Astrocyte (in vitro differentiated cells and primary cell): ENCODE measurements around the gene PCDHGB1. TPM values are rescaled to one million over a fixed set of nuclear protein-coding genes. Genes with fewer than 3 reads are reported as not detected.

Experiments used
- DNase-seq: peaks from one replicate; pipeline ENCODE4 v3.0.0-alpha.2; 2010; ENCODE audit warnings: low read depth
- FAIRE-seq: peaks from 2 replicates; lab custom pipeline; 2011; peaks lifted over from hg19 to GRCh38; lab: Jason Lieb, UNC
- H2AFZ ChIP-seq: 2 replicates; pipeline ENCODE4 v1.6.0; 2012; ENCODE audit warnings: low read depth, low read length, inconsistent platforms
- H3K27ac ChIP-seq: 2 replicates; pipeline ENCODE4 v1.5.1; 2011; ENCODE audit warnings: low read depth, low read length, inconsistent platforms
- H3K27me3 ChIP-seq: 2 replicates; pipeline ENCODE4 v1.6.0; 2011; ENCODE audit warnings: low read length, inconsistent platforms; ENCODE audit not compliant: insufficient read depth
- H3K36me3 ChIP-seq: 2 replicates; pipeline ENCODE4 v1.5.1; 2011; ENCODE audit warnings: low read length, inconsistent platforms; ENCODE audit not compliant: insufficient read depth
- H3K4me1 ChIP-seq: 2 replicates; pipeline ENCODE4 v1.5.1; 2011; ENCODE audit warnings: low read length, inconsistent platforms; ENCODE audit not compliant: insufficient read depth
- H3K4me2 ChIP-seq: 2 replicates; pipeline ENCODE4 v1.6.0; 2012; ENCODE audit warnings: low read length, inconsistent platforms
- H3K4me3 ChIP-seq: 2 replicates; pipeline ENCODE4 v1.5.1; 2011; ENCODE audit warnings: low read depth, mild to moderate bottlenecking, low read length, inconsistent platforms; ENCODE audit not compliant: insufficient read depth
- H3K79me2 ChIP-seq: 2 replicates; pipeline ENCODE4 v1.6.0; 2012; ENCODE audit warnings: mild to moderate bottlenecking, low read length, inconsistent platforms; ENCODE audit not compliant: insufficient read depth
- H3K9ac ChIP-seq: 2 replicates; pipeline ENCODE4 v1.6.0; 2012; ENCODE audit warnings: mild to moderate bottlenecking, low read length, inconsistent platforms
- H3K9me3 ChIP-seq: 2 replicates; pipeline ENCODE4 v1.5.1; 2012; ENCODE audit warnings: low read depth, mild to moderate bottlenecking, low read length, inconsistent platforms; ENCODE audit not compliant: insufficient read depth
- H4K20me1 ChIP-seq: 2 replicates; pipeline ENCODE4 v1.6.0; 2012; ENCODE audit warnings: low read length, inconsistent platforms; ENCODE audit not compliant: insufficient read depth
- H3K27ac Mint-ChIP-seq: one replicate; pipeline ENCODE4 v1.8.0; 2021; ENCODE audit warnings: mild to moderate bottlenecking, mixed read lengths; ENCODE audit not compliant: unreplicated experiment
- H3K27me3 Mint-ChIP-seq: one replicate; pipeline ENCODE4 v1.8.0; 2021; ENCODE audit warnings: low read depth, mixed read lengths; ENCODE audit not compliant: unreplicated experiment
- H3K36me3 Mint-ChIP-seq: one replicate; pipeline ENCODE4 v1.8.0; 2021; ENCODE audit warnings: low read depth, mixed read lengths; ENCODE audit not compliant: unreplicated experiment
- H3K4me1 Mint-ChIP-seq: one replicate; pipeline ENCODE4 v1.8.0; 2021; ENCODE audit warnings: low read depth, mixed read lengths; ENCODE audit not compliant: unreplicated experiment
- H3K4me3 Mint-ChIP-seq: one replicate; pipeline ENCODE4 v1.8.0; 2021; ENCODE audit warnings: mild to moderate bottlenecking, moderate library complexity, mixed read lengths; ENCODE audit not compliant: unreplicated experiment
- H3K9me3 Mint-ChIP-seq: one replicate; pipeline ENCODE4 v1.8.0; 2021; ENCODE audit warnings: mild to moderate bottlenecking, mixed read lengths; ENCODE audit not compliant: unreplicated experiment
- EZH2 ChIP-seq: IDR thresholded peaks from 2 replicates; pipeline ENCODE4 v1.6.1; 2012; ENCODE audit warnings: mild to moderate bottlenecking, low read length, inconsistent platforms; ENCODE audit not compliant: insufficient read depth
- total RNA-seq: library from RNA; stranded (reverse); gene quantifications from 2 replicates; pipeline ENCODE4 v1.2.1, GENCODE V29; 2021
- TF ChIP-seq, protein P1 (sequence below): IDR thresholded peaks from 2 replicates; pipeline ENCODE4 v1.5.1; 2011; ENCODE audit warnings: low read depth, mild to moderate bottlenecking, inconsistent platforms, low read length, moderate library complexity; ENCODE audit not compliant: insufficient read depth

The PCDHGB1 gene
- total RNA-seq, 1 donor from 2014 or later: 1.5 TPM

GRCh38 chr5:141398608-141399007 is 48.7 kb downstream of the PCDHGB1 start:
- Mint-ChIP-seq H3K27me3 (no peaks in the 10 kb centered on the region), H3K36me3 (peaks cover 26% of the 10 kb centered on the region), H3K27ac (no peak overlapping the region), H3K4me3 (no peak overlapping the region), H3K9me3 (peaks cover 28% of the 10 kb centered on the region), H3K4me1 (no peaks in the 10 kb centered on the region)
- no peaks in the 10 kb centered on the region for H3K79me2 ChIP-seq
- no peaks in the 10 kb centered on the region for H3K4me1 ChIP-seq
- H3K27me3 ChIP-seq: no peaks in the 10 kb centered on the region
- no peak for TF ChIP-seq EZH2
- TF ChIP-seq, protein P1, sequence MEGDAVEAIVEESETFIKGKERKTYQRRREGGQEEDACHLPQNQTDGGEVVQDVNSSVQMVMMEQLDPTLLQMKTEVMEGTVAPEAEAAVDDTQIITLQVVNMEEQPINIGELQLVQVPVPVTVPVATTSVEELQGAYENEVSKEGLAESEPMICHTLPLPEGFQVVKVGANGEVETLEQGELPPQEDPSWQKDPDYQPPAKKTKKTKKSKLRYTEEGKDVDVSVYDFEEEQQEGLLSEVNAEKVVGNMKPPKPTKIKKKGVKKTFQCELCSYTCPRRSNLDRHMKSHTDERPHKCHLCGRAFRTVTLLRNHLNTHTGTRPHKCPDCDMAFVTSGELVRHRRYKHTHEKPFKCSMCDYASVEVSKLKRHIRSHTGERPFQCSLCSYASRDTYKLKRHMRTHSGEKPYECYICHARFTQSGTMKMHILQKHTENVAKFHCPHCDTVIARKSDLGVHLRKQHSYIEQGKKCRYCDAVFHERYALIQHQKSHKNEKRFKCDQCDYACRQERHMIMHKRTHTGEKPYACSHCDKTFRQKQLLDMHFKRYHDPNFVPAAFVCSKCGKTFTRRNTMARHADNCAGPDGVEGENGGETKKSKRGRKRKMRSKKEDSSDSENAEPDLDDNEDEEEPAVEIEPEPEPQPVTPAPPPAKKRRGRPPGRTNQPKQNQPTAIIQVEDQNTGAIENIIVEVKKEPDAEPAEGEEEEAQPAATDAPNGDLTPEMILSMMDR: no peak
- H3K9ac ChIP-seq: no peak overlapping the region
- DNase-seq: no peak
- peaks cover 42% of the 10 kb centered on the region for H3K9me3 ChIP-seq
- H3K4me3 ChIP-seq: no peak overlapping the region
- H3K36me3 ChIP-seq: no peaks in the 10 kb centered on the region
- no peak overlapping the region for H2AFZ ChIP-seq
- H4K20me1 ChIP-seq: no peaks in the 10 kb centered on the region
- peak overlapping the region; percentile 48 for H3K4me2 ChIP-seq
- no peak overlapping the region for H3K27ac ChIP-seq
- FAIRE-seq: no peak

GRCh38 chr5:141399555-141400258 is 49.8 kb downstream of the PCDHGB1 start:
- Histone ChIP-seq H3K4me3 (no peak overlapping the region), H3K27ac (no peak overlapping the region), H3K4me1 (no peaks in the 10 kb centered on the region), H3K27me3 (no peaks in the 10 kb centered on the region), H4K20me1 (no peaks in the 10 kb centered on the region), H3K9me3 (peaks cover 44% of the 10 kb centered on the region), H3K9ac (no peak overlapping the region), H3K4me2 (peak overlapping the region; percentile 31), H2AFZ (no peak overlapping the region), H3K79me2 (peaks cover 5% of the 10 kb centered on the region), H3K36me3 (no peaks in the 10 kb centered on the region)
- FAIRE-seq (no peak), DNase-seq (no peak)
- peaks cover 20% of the 10 kb centered on the region for H3K9me3 Mint-ChIP-seq
- no peaks in the 10 kb centered on the region for H3K27me3 Mint-ChIP-seq
- H3K27ac Mint-ChIP-seq: no peak overlapping the region
- no peak overlapping the region for H3K4me3 Mint-ChIP-seq
- no peaks in the 10 kb centered on the region for H3K4me1 Mint-ChIP-seq
- H3K36me3 Mint-ChIP-seq: peaks cover 20% of the 10 kb centered on the region
- TF ChIP-seq, protein P1: no peak
- TF ChIP-seq EZH2: no peak

Other genes starting within 250 kb of the PCDHGB1 start
- gene PCDHB3, start 249.6 kb upstream of the PCDHGB1 start, total RNA-seq: 3.6 and 3.9 TPM in 2 replicates
- gene PCDHB4, start 228.3 kb upstream of the PCDHGB1 start, total RNA-seq: 1.0 and 1.1 TPM in 2 replicates
- 8.7 and 9.7 TPM in 2 replicates for gene PCDHB5, start 214.9 kb upstream of the PCDHGB1 start, total RNA-seq
- 0.50 and 0.70 TPM in 2 replicates for gene PCDHB6, start 200.0 kb upstream of the PCDHGB1 start, total RNA-seq
- 0.79 and 1.0 TPM in 2 replicates for gene PCDHB7, start 177.5 kb upstream of the PCDHGB1 start, total RNA-seq
- 4.9 and 5.3 TPM in 2 replicates for gene PCDHB8, start 172.3 kb upstream of the PCDHGB1 start, total RNA-seq
- 3.2 and 4.4 TPM in 2 replicates for gene PCDHB16, start 167.7 kb upstream of the PCDHGB1 start, total RNA-seq
- 3.6 and 5.3 TPM in 2 replicates for gene PCDHB9, start 162.9 kb upstream of the PCDHGB1 start, total RNA-seq
- 6.4 and 7.0 TPM in 2 replicates for gene PCDHB10, start 157.7 kb upstream of the PCDHGB1 start, total RNA-seq
- gene PCDHB11, start 150.5 kb upstream of the PCDHGB1 start, total RNA-seq: 2.1 TPM in 2 replicates
- 0.87 and 1.2 TPM in 2 replicates for gene PCDHB12, start 141.4 kb upstream of the PCDHGB1 start, total RNA-seq
- gene PCDHB13, start 136.2 kb upstream of the PCDHGB1 start, total RNA-seq: 3.3 TPM in 2 replicates
- 5.6 and 6.4 TPM in 2 replicates for gene PCDHB14, start 126.8 kb upstream of the PCDHGB1 start, total RNA-seq
- 1.3 and 1.6 TPM in 2 replicates for gene PCDHB15, start 104.7 kb upstream of the PCDHGB1 start, total RNA-seq
- gene SLC25A2, start 46.0 kb upstream of the PCDHGB1 start, total RNA-seq: 0.19 and 0.25 TPM in 2 replicates
- gene TAF7, start 29.3 kb upstream of the PCDHGB1 start, total RNA-seq: 95.1 and 102 TPM in 2 replicates
- 0.17 and 0.27 TPM in 2 replicates for gene PCDHGA1, start 19.6 kb upstream of the PCDHGB1 start, total RNA-seq
- gene PCDHGA2, start 11.3 kb upstream of the PCDHGB1 start, total RNA-seq: 0.14 and 0.17 TPM in 2 replicates
- gene PCDHGA3, start 6.3 kb upstream of the PCDHGB1 start, total RNA-seq: 0.14 and 0.17 TPM in 2 replicates
- 0.48 and 0.50 TPM in 2 replicates for gene PCDHGA4, start 4.9 kb downstream of the PCDHGB1 start, total RNA-seq
- 1.4 TPM in 2 replicates for gene PCDHGB2, start 9.9 kb downstream of the PCDHGB1 start, total RNA-seq
- 0.29 and 0.30 TPM in 2 replicates for gene PCDHGA5, start 14.1 kb downstream of the PCDHGB1 start, total RNA-seq
- 0.10 and 0.14 TPM in 2 replicates for gene PCDHGB3, start 20.1 kb downstream of the PCDHGB1 start, total RNA-seq
- gene PCDHGA6, start 23.8 kb downstream of the PCDHGB1 start, total RNA-seq: 0.22 and 0.41 TPM in 2 replicates
- gene PCDHGA7, start 32.6 kb downstream of the PCDHGB1 start, total RNA-seq: 0.57 and 0.62 TPM in 2 replicates
- 13.6 and 15.7 TPM in 2 replicates for gene PCDHGB4, start 37.6 kb downstream of the PCDHGB1 start, total RNA-seq
- gene PCDHGA8, start 42.5 kb downstream of the PCDHGB1 start, total RNA-seq: 1.0 and 1.2 TPM in 2 replicates
- gene PCDHGB5, start 47.8 kb downstream of the PCDHGB1 start, total RNA-seq: 1.1 and 2.1 TPM in 2 replicates
- gene PCDHGA9, start 52.7 kb downstream of the PCDHGB1 start, total RNA-seq: 0.73 and 0.87 TPM in 2 replicates
- 18.4 and 19.9 TPM in 2 replicates for gene PCDHGB6, start 57.9 kb downstream of the PCDHGB1 start, total RNA-seq
- 34.0 and 41.6 TPM in 2 replicates for gene PCDHGA10, start 62.9 kb downstream of the PCDHGB1 start, total RNA-seq
- 22.4 and 26.1 TPM in 2 replicates for gene PCDHGB7, start 67.6 kb downstream of the PCDHGB1 start, total RNA-seq
- 5.3 and 5.8 TPM in 2 replicates for gene PCDHGA11, start 71.0 kb downstream of the PCDHGB1 start, total RNA-seq
- 1.2 and 1.6 TPM in 2 replicates for gene PCDHGA12, start 80.4 kb downstream of the PCDHGB1 start, total RNA-seq
- gene PCDHGC3, start 125.9 kb downstream of the PCDHGB1 start, total RNA-seq: 84.7 and 100.0 TPM in 2 replicates
- gene PCDHGC4, start 134.9 kb downstream of the PCDHGB1 start, total RNA-seq: 6.6 and 7.4 TPM in 2 replicates
- gene PCDHGC5, start 139.0 kb downstream of the PCDHGB1 start, total RNA-seq: 7.7 and 10.9 TPM in 2 replicates